ENCODE results near the gene CADPS2. TPM values are rescaled to one million over a fixed set of nuclear protein-coding genes. Genes with fewer than 3 reads are reported as not detected.

Gene CADPS2
- polyA plus RNA-seq, 3 donors: not detected

DNA sequence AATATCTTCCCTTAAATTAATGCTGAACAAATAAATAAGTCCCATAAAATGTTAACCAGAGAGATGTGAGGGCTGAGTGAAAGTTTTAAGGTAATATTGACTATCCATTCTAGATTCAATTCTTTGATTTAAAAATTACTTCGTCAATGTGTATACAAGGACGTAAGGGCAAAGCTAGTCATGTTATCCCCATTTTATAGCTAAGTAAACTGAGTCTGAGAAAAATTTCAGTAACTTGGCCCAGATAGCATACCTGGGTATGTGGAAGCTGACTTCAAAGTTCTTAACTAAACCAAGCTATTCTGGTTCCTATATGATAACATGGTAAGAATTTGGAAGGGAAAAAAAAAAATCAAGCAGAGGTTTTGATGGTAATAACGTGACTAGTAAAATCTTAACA is 72.4 kb downstream of the CADPS2 start:
- H4K20me1 ChIP-seq (ENCODE audit: insufficient read depth, low read length): no peaks in the 10 kb centered on the region
- no CpG with 5 or more reads among the region's 3 CpGs for WGBS (ENCODE audit: insufficient coverage)

DNA sequence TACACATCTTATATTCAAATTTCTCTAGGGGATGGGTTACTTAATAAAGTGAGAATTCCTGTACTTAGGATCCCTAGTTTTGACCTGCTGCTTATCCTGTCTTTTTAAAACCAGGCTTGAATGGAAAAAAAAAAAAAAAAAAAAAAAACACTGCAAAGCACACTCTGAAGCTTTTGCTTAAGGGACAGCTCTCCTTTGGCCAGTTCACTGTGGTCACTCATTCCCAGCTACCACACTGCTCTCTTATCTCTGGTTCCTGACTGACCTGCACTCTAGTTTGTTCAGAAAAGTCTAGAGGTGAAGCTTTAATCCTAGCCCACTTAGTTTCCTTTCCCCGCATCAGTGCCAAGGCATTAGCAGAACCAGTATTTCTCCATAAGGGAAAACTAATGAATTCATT is 82.4 kb downstream of the CADPS2 start:
- H3K4me3 ChIP-seq (replicated peaks in 1 of 3; ENCODE audit: low read depth in 2 of 3, low read length in 3 of 3): no peak overlapping the region
- TF ChIP-seq, protein P1, sequence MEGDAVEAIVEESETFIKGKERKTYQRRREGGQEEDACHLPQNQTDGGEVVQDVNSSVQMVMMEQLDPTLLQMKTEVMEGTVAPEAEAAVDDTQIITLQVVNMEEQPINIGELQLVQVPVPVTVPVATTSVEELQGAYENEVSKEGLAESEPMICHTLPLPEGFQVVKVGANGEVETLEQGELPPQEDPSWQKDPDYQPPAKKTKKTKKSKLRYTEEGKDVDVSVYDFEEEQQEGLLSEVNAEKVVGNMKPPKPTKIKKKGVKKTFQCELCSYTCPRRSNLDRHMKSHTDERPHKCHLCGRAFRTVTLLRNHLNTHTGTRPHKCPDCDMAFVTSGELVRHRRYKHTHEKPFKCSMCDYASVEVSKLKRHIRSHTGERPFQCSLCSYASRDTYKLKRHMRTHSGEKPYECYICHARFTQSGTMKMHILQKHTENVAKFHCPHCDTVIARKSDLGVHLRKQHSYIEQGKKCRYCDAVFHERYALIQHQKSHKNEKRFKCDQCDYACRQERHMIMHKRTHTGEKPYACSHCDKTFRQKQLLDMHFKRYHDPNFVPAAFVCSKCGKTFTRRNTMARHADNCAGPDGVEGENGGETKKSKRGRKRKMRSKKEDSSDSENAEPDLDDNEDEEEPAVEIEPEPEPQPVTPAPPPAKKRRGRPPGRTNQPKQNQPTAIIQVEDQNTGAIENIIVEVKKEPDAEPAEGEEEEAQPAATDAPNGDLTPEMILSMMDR (IDR thresholded peaks at IDR 0.05): no peak
- no peaks in the 10 kb centered on the region for H4K20me1 ChIP-seq (ENCODE audit: insufficient read depth, low read length)
- no peaks in the 10 kb centered on the region for H3K79me2 ChIP-seq (ENCODE audit: insufficient read depth, low read length)
- H3K9me3 ChIP-seq (replicated peaks in 1 of 2; ENCODE audit: control insufficient read depth in 1 of 2, insufficient read depth in 1 of 2, low read length in 2 of 2): no peaks in the 10 kb centered on the region
- peaks cover 0 to 4% (median 0%) of the 10 kb centered on the region in 7 donors for H3K9me3 Mint-ChIP-seq
- no peak overlapping the region for H3K4me3 Mint-ChIP-seq
- H3K9ac ChIP-seq (ENCODE audit: insufficient read depth, low read length, poor library complexity, severe bottlenecking): no peak overlapping the region
- WGBS (ENCODE audit: insufficient coverage): no CpG with 5 or more reads among the region's 1 CpG
- H3K4me1 Mint-ChIP-seq: no peaks in the 10 kb centered on the region
- H3K4me1 ChIP-seq (ENCODE audit: control insufficient read depth in 1 of 2, insufficient read depth in 2 of 2, low read length in 2 of 2): no peaks in the 10 kb centered on the region
- intact Hi-C loops (cut with micrococcal nuclease): no loop called here
- H3K27ac Mint-ChIP-seq: no peak overlapping the region
- no peak overlapping the region for H3K27ac ChIP-seq (ENCODE audit: low read depth in 1 of 2, low read length in 2 of 2)
- H3K4me2 ChIP-seq (replicated peaks; ENCODE audit: extremely low read depth, low read length, poor library complexity, severe bottlenecking): no peak overlapping the region
- no peaks in the 10 kb centered on the region for H3K27me3 ChIP-seq (ENCODE audit: control insufficient read depth in 2 of 2, insufficient read depth in 2 of 2, low read length in 2 of 2)
- no peak for DNase-seq
- no peak overlapping the region for H2AFZ ChIP-seq (ENCODE audit: insufficient read depth, low read depth, low read length, poor library complexity, severe bottlenecking)
- H3K36me3 Mint-ChIP-seq: no peaks in the 10 kb centered on the region
- H3K27me3 Mint-ChIP-seq (ENCODE audit: low read depth in 3 of 3): peaks cover 0 to 1% (median 0%) of the 10 kb centered on the region in 3 donors
- H3K36me3 ChIP-seq (replicated peaks in 1 of 2; ENCODE audit: control insufficient read depth in 1 of 2, insufficient read depth in 2 of 2, low read length in 2 of 2): no peaks in the 10 kb centered on the region

More for the DNA sequence above, 72.4 kb downstream of the CADPS2 start:
- no peaks in the 10 kb centered on the region for H3K79me2 ChIP-seq (ENCODE audit: insufficient read depth, low read length)
- DNase-seq: no peak
- TF ChIP-seq, protein P1 (IDR thresholded peaks at IDR 0.05): no peak
- no peak overlapping the region for H3K9ac ChIP-seq (ENCODE audit: insufficient read depth, low read length, poor library complexity, severe bottlenecking)
- no peaks in the 10 kb centered on the region for H3K9me3 ChIP-seq (replicated peaks in 1 of 2; ENCODE audit: control insufficient read depth in 1 of 2, insufficient read depth in 1 of 2, low read length in 2 of 2)
- Mint-ChIP-seq H3K9me3 (peaks cover 0 to 11% (median 4%) of the 10 kb centered on the region in 7 donors), H3K36me3 (no peaks in the 10 kb centered on the region), H3K27me3 (ENCODE audit: low read depth in 3 of 3) (peaks cover 0 to 5% (median 1%) of the 10 kb centered on the region in 3 donors), H3K4me3 (no peak overlapping the region), H3K4me1 (no peaks in the 10 kb centered on the region), H3K27ac (no peak overlapping the region)
- no peak overlapping the region for H3K27ac ChIP-seq (ENCODE audit: low read depth in 1 of 2, low read length in 2 of 2)
- H3K27me3 ChIP-seq (ENCODE audit: control insufficient read depth in 2 of 2, insufficient read depth in 2 of 2, low read length in 2 of 2): no peaks in the 10 kb centered on the region
- no peaks in the 10 kb centered on the region for H3K36me3 ChIP-seq (replicated peaks in 1 of 2; ENCODE audit: control insufficient read depth in 1 of 2, insufficient read depth in 2 of 2, low read length in 2 of 2)
- H3K4me3 ChIP-seq (replicated peaks in 1 of 3; ENCODE audit: low read depth in 2 of 3, low read length in 3 of 3): no peak overlapping the region
- intact Hi-C loops (cut with micrococcal nuclease): no loop called here
- no peak overlapping the region for H3K4me2 ChIP-seq (replicated peaks; ENCODE audit: extremely low read depth, low read length, poor library complexity, severe bottlenecking)
- no peaks in the 10 kb centered on the region for H3K4me1 ChIP-seq (ENCODE audit: control insufficient read depth in 1 of 2, insufficient read depth in 2 of 2, low read length in 2 of 2)
- H2AFZ ChIP-seq (ENCODE audit: insufficient read depth, low read depth, low read length, poor library complexity, severe bottlenecking): no peak overlapping the region

Data from CD14-positive monocyte (primary cell).